ENCODE results near the gene REPIN1. TPM values are rescaled to one million over a fixed set of nuclear protein-coding genes. Genes with fewer than 3 reads are reported as not detected.

The REPIN1 gene
- polyA plus RNA-seq, 1 of the 3 experiments (the other 2 are of a cell fraction), result 91.6 TPM

DNA sequence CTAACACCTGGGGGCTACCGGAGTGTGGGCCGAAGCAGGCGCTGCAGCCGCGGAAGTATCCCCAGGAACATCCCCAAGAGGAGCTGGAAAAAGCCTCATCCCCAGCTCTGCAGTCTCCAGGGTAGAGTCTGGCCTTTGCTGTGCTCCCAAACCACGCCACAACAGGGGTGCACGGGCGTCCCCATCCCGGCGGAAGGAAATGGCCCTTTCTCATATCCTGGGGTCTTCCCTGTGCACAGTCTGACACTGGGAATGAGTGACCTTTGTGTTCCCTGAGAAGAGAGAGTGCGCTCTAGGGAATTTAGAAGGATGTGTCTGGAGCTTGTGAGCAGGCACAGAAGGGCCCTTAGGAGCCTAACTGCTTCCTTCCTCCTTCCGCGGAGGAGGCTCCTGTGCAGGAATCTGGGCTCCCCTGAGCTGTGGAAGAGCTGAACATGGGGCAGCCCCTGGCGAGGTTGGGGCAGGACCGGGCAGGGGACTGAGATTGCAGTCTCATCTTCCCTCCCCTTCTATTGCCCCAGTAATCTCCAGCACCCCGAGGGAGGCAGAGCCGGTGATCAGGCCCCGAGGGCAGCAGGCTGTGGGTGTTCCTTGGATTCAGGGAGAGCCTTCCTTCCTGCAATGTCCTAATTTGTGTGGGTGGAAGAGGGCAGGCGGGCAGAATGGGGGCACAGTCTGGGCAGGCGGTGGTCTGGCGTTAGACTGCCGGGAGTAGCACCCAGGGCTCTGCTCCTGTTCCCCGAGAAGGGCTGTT lies 1.3 kb downstream of the REPIN1 start:
- H3K4me3 ChIP-seq (ENCODE audit: low read depth in 2 of 2, low read length in 1 of 2), result peak overlapping the region; percentile 70 to 77
- peak overlapping the region; percentile 96 for H3K4me2 ChIP-seq
- H3K9me3 ChIP-seq, result no peaks in the 10 kb centered on the region
- WGBS (ENCODE audit: low lambda C conversion rate), result 52% methylated on average over 21 of the region's 23 CpGs
- no peaks in the 10 kb centered on the region for H3K27me3 ChIP-seq (ENCODE audit: insufficient read depth)
- peak; percentile 39 for DNase-seq
- ChIA-PET CTCF (interaction anchor here (1.0 to 7.4 kb wide), 6 partner anchors 9 to 84 kb away, joined by 3 to 57 read pairs (median 10); partner anchors contain the start of gene ZNF775), POLR2A (interaction anchor here (0.9 to 3.1 kb wide), 12 partner anchors 8 to 605 kb away, joined by 3 to 43 read pairs (median 7); partner anchors contain the start of genes ACTR3C, LRRC61 and ZNF775)
- peaks cover 48% of the 10 kb centered on the region for H3K79me2 ChIP-seq (ENCODE audit: insufficient read depth)
- no peak for TF ChIP-seq GATA2 (CRISPR knock-in tag; IDR thresholded peaks at IDR 0.05)
- no peak for TF ChIP-seq RAD21 (IDR thresholded peaks at IDR 0.05; ENCODE audit: low read length)
- no peak for TF ChIP-seq SIN3A (IDR thresholded peaks at IDR 0.05; ENCODE audit: borderline replicate concordance, low read depth, low read length)
- TF ChIP-seq TCF12 (IDR thresholded peaks at IDR 0.05), result no peak
- no peak for TF ChIP-seq RFX5 (IDR thresholded peaks at IDR 0.05; ENCODE audit: low read length)
- TF ChIP-seq, protein P1, sequence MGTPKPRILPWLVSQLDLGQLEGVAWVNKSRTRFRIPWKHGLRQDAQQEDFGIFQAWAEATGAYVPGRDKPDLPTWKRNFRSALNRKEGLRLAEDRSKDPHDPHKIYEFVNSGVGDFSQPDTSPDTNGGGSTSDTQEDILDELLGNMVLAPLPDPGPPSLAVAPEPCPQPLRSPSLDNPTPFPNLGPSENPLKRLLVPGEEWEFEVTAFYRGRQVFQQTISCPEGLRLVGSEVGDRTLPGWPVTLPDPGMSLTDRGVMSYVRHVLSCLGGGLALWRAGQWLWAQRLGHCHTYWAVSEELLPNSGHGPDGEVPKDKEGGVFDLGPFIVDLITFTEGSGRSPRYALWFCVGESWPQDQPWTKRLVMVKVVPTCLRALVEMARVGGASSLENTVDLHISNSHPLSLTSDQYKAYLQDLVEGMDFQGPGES (IDR thresholded peaks at IDR 0.05; ENCODE audit: low read depth, low read length), result no peak
- TF ChIP-seq MAX (IDR thresholded peaks at IDR 0.05; ENCODE audit: low read depth), result no peak
- TF ChIP-seq RXRA (IDR thresholded peaks at IDR 0.05; ENCODE audit: borderline replicate concordance, low read depth), result no peak
- no peak for TF ChIP-seq TAF1 (IDR thresholded peaks at IDR 0.05; ENCODE audit: borderline replicate concordance, low read depth, low read length)
- H3K9me2 ChIP-seq, result no peaks in the 10 kb centered on the region
- H4K20me1 ChIP-seq (ENCODE audit: insufficient read depth), result no peaks in the 10 kb centered on the region
- H3F3A ChIP-seq (replicated peaks; ENCODE audit: insufficient read depth), result peaks cover 10% of the 10 kb centered on the region
- peaks cover 9 to 35% of the 10 kb centered on the region in 2 experiments; a peak in 3 of 4 replicates for H3K4me1 ChIP-seq (ENCODE audit: control insufficient read depth in 1 of 2, insufficient read depth in 2 of 2, low read depth in 1 of 2, low read length in 1 of 2)
- peak overlapping the region; percentile 93 for H3K9ac ChIP-seq
- H3K36me3 ChIP-seq (replicated peaks in 1 of 2; ENCODE audit: control insufficient read depth in 1 of 2, insufficient read depth in 2 of 2, low read length in 1 of 2), result peaks cover 11 to 45% of the 10 kb centered on the region in 2 experiments
- no peak overlapping the region for H2AFZ ChIP-seq (ENCODE audit: low read depth)
- peak overlapping the region; percentile 72 to 96 for H3K27ac ChIP-seq (ENCODE audit: low read depth in 2 of 2, low read length in 1 of 2)

DNA sequence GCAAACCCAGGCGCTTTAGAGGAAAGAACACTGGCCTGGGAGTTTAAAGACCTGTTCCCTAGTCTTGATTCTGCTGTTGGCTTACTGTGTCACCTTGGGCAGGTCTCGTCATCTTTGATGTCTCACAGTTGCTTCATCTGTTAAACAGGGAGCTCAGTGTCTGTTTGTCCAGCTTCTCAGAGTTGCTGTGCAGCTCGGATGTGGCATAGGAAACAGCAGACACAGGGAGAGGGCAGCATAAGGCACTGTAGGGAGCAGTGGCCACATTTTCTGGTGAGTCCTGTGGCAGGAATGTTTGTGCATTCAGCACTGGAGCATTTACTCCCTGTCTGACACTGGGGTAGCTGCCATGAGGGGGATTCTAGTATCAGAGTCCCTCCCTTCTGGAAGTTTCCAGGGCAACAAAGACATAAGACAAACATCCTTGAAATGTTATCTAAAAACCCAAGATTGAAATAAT lies 2.0 kb downstream of the REPIN1 start:
- no peak overlapping the region for H2AFZ ChIP-seq (ENCODE audit: low read depth)
- H3K9me3 ChIP-seq, result no peaks in the 10 kb centered on the region
- peak overlapping the region; percentile 96 for H3K4me2 ChIP-seq
- peaks cover 9 to 35% of the 10 kb centered on the region in 2 experiments; a peak in 3 of 4 replicates for H3K4me1 ChIP-seq (ENCODE audit: control insufficient read depth in 1 of 2, insufficient read depth in 2 of 2, low read depth in 1 of 2, low read length in 1 of 2)
- peaks cover 11% of the 10 kb centered on the region for H3F3A ChIP-seq (replicated peaks; ENCODE audit: insufficient read depth)
- H3K27ac ChIP-seq (ENCODE audit: low read depth in 2 of 2, low read length in 1 of 2), result peak overlapping the region; percentile 72 to 96; a peak in 2 of 4 replicates
- H3K4me3 ChIP-seq (ENCODE audit: low read depth in 2 of 2, low read length in 1 of 2), result peak overlapping the region; percentile 70 to 77; a peak in 3 of 4 replicates
- TF ChIP-seq NRF1 (IDR thresholded peaks at IDR 0.05; ENCODE audit: low read depth, low read length) (no peak), CHD2 (IDR thresholded peaks at IDR 0.05; ENCODE audit: low read length, partially characterized antibody) (no peak)
- WGBS (ENCODE audit: low lambda C conversion rate), result 69% methylated on average over 3 of the region's 3 CpGs
- no peaks in the 10 kb centered on the region for H3K9me2 ChIP-seq
- H3K9ac ChIP-seq, result peak overlapping the region; percentile 93; the same call in 1 of the 2 replicates
- H3K27me3 ChIP-seq (ENCODE audit: insufficient read depth), result no peaks in the 10 kb centered on the region
- DNase-seq, result no peak
- CTCF ChIA-PET, result interaction anchor here (0.9 to 7.4 kb wide), 3 partner anchors 14 to 34 kb away, joined by 3 to 57 read pairs (median 17); a partner anchor contains a TSS
- H3K79me2 ChIP-seq (ENCODE audit: insufficient read depth), result peaks cover 48% of the 10 kb centered on the region
- H3K36me3 ChIP-seq (replicated peaks in 1 of 2; ENCODE audit: control insufficient read depth in 1 of 2, insufficient read depth in 2 of 2, low read length in 1 of 2), result peaks cover 13 to 45% of the 10 kb centered on the region in 2 experiments
- H4K20me1 ChIP-seq (ENCODE audit: insufficient read depth), result no peaks in the 10 kb centered on the region
- POLR2A ChIA-PET, result interaction anchor here (0.6 to 3.1 kb wide), 4 partner anchors 10 to 36 kb away, joined by 3 to 19 read pairs (median 8); a partner anchor contains a TSS
